K562 (cell line): ENCODE data around the gene SRPK2. TPM values are rescaled to one million over a fixed set of nuclear protein-coding genes. Genes with fewer than 3 reads are reported as not detected.

Experiments
- ARID1B ChIP-seq: fragments of 450-650 bp; IDR thresholded peaks from 2 replicates; pipeline ENCODE4 v1.6.1; 2016; ENCODE audit warnings: antibody characterized with exemption, mild to moderate bottlenecking, inconsistent platforms
- ARID2 ChIP-seq: fragments of 450-650 bp; IDR thresholded peaks from 2 replicates; pipeline ENCODE4 v1.6.1; 2017; ENCODE audit warnings: antibody characterized with exemption, mild to moderate bottlenecking
- ATF7 ChIP-seq: fragments of 450-650 bp; IDR thresholded peaks from 2 replicates; pipeline ENCODE4 v1.7.1; 2014; ENCODE audit warnings: mild to moderate bottlenecking, moderate library complexity
- CREM ChIP-seq: IDR thresholded peaks from 2 replicates; pipeline ENCODE4 v1.6.1; 2014; ENCODE audit warnings: antibody characterized with exemption, low read depth
- JUNB ChIP-seq: fragments of 450-650 bp; formaldehyde crosslinking; conservative IDR thresholded peaks from 2 replicates; pipeline ENCODE4 v1.4.0; 2020; ENCODE audit warnings: mild to moderate bottlenecking
- MBD2 ChIP-seq: sonication (generic); IDR thresholded peaks from 2 replicates; pipeline ENCODE4 v1.6.1; 2016; ENCODE audit warnings: low read depth, borderline replicate concordance
- NFXL1 ChIP-seq: fragments of 450-650 bp; formaldehyde crosslinking; IDR thresholded peaks from 2 replicates; pipeline ENCODE4 v1.4.0; 2021; ENCODE audit warnings: mild to moderate bottlenecking
- PHF21A ChIP-seq: fragments of 450-650 bp; IDR thresholded peaks from 2 replicates; pipeline ENCODE4 v1.6.1; 2017; ENCODE audit warnings: low read depth, borderline replicate concordance
- POLR2A ChIP-seq: fragments of 450-650 bp; conservative IDR thresholded peaks from 2 replicates; pipeline ENCODE4 v1.6.1; 2016
- TAF1 ChIP-seq: IDR thresholded peaks from 2 replicates; pipeline ENCODE4 v1.6.1; 2011; ENCODE audit warnings: mild to moderate bottlenecking, low read length, moderate library complexity; ENCODE audit not compliant: insufficient read depth, control insufficient read depth, severe bottlenecking; ENCODE audit errors: extremely low read depth
- TAF15 ChIP-seq: fragments of 200-400 bp; formaldehyde crosslinking; IDR thresholded peaks from 2 replicates; pipeline ENCODE4 v1.6.1; 2017; ENCODE audit warnings: mild to moderate bottlenecking, low read depth, low read length, moderate library complexity
- TARDBP ChIP-seq: fragments of 450-650 bp; IDR thresholded peaks from 2 replicates; pipeline ENCODE4 v1.6.1; 2016
- ZNF274 ChIP-seq: IDR thresholded peaks from 2 replicates; pipeline ENCODE4 v1.6.1; 2011; ENCODE audit warnings: low read depth, mild to moderate bottlenecking, low read length, moderate library complexity, borderline replicate concordance
- ZNF445 ChIP-seq: fragments of 250-450 bp; sonication (Bioruptor Pico); IDR thresholded peaks from 2 replicates; pipeline ENCODE4 v1.4.0; 2020; ENCODE audit warnings: low read depth, mild to moderate bottlenecking, moderate library complexity
- polyA plus RNA-seq, 8 experiments: library from polyadenylated mRNA; depleted of rRNA in 4 of 8; stranded (reverse) in 5 of 8; unstranded in 3 of 8; fragments of >200 nt; fragmentation: Nextera tagmentation in 2 of 8; fragmentation: Illumina TruSeq in 1 of 8; extraction: Ambion mirVana in 2 of 8; extraction: Trizol in 1 of 8; gene quantifications; 2 replicates each; pipeline versions ENCODE4 v1.2.1 to v1.2.3, GENCODE V29; 2011 to 2014; ENCODE audit warnings: inconsistent platforms in 1 of 8, missing spikeins in 1 of 8
- total RNA-seq, 7 experiments: library from RNA; depleted of rRNA in 6 of 7; stranded (reverse); fragments of >200 nt in 6 of 7; fragmentation: Illumina TruSeq in 2 of 7; extraction: Trizol in 2 of 7; gene quantifications; 2 replicates each; pipeline versions ENCODE4 v1.2.1 to v1.2.3, GENCODE V29; 2011 to 2021; ENCODE audit warnings: low replicate concordance in 1 of 7
- TF ChIP-seq, protein P1 (sequence below): fragments of 450-650 bp; formaldehyde crosslinking; IDR thresholded peaks from 2 replicates; pipeline ENCODE4 v1.4.0; 2020; ENCODE audit warnings: mild to moderate bottlenecking, moderate library complexity
- TF ChIP-seq, protein P2 (sequence below): fragments of 450-650 bp; IDR thresholded peaks from 2 replicates; pipeline ENCODE4 v1.6.1; 2016; ENCODE audit warnings: antibody characterized with exemption
- TF ChIP-seq, protein P3 (sequence below): fragments of 250-450 bp; sonication (Bioruptor Pico); IDR thresholded peaks from 2 replicates; pipeline ENCODE4 v1.5.1; 2021; ENCODE audit warnings: mild to moderate bottlenecking

SRPK2 gene
- total and polyA plus RNA-seq, 9 of the 15 experiments (the other 6 are each of a cell fraction or from before 2014, with no cell fraction given): 21.5 to 44.7 (median 33.3) TPM

DNA sequence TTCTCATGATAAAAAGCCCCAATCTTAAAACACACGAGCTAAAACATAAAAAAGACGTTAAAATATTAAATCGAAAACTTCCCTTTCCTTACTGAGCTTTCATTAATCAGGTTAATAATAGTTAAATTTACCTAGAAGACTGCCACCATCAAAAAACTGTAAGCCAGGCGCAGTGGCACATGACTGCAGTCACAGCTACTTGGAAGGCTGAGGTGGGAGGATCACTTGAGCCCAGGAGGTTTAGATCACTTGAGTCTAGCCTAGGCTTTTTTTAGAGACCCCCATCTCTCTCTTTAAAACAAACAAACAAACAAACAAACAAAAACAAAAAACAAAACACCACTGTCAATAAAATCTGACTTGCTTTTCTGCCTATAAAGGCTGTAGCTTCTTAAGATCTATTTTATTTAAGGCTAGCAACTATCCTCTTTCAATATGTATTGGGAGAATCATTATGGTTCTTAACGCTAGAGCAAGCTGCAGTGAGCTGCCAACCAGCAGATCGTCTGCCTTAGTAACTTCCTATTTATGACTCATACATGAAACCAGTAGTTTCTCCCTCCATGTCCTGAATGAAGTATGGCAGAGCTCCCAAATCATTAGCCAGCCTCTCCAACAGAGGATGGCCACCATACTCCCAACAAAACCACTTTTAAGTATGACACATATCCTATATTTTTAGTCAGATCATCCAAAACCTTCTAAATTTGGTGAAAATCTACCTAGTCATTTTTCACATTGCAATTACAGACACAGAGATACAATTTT lies 163.7 kb downstream of the SRPK2 start (continued):
- TF ChIP-seq, protein P1, sequence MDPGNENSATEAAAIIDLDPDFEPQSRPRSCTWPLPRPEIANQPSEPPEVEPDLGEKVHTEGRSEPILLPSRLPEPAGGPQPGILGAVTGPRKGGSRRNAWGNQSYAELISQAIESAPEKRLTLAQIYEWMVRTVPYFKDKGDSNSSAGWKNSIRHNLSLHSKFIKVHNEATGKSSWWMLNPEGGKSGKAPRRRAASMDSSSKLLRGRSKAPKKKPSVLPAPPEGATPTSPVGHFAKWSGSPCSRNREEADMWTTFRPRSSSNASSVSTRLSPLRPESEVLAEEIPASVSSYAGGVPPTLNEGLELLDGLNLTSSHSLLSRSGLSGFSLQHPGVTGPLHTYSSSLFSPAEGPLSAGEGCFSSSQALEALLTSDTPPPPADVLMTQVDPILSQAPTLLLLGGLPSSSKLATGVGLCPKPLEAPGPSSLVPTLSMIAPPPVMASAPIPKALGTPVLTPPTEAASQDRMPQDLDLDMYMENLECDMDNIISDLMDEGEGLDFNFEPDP (CRISPR knock-in tag): no peak
- TF ChIP-seq ZNF445 (CRISPR knock-in tag): peak; percentile 66; the same call in 1 of the 2 replicates
- TF ChIP-seq ARID1B: peak; percentile 59
- TF ChIP-seq, protein P2, sequence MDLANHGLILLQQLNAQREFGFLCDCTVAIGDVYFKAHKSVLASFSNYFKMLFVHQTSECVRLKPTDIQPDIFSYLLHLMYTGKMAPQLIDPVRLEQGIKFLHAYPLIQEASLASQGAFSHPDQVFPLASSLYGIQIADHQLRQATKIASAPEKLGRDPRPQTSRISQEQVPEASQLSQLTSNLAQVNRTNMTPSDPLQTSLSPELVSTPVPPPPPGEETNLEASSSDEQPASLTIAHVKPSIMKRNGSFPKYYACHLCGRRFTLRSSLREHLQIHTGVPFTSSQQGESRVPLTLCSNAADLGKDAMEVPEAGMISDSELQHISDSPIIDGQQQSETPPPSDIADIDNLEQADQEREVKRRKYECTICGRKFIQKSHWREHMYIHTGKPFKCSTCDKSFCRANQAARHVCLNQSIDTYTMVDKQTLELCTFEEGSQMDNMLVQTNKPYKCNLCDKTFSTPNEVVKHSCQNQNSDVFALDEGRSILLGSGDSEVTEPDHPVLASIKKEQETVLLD: no peak
- TF ChIP-seq ARID2: no peak
- no peak for TF ChIP-seq PHF21A
- peak; percentile 62; the same call in 1 of the 2 replicates for TF ChIP-seq ATF7
- TF ChIP-seq NFXL1: no peak
- TF ChIP-seq CREM: 0 out of 2 replicates have a peak, but pooled peaks have one; percentile 22
- no peak for TF ChIP-seq TARDBP
- TF ChIP-seq POLR2A: no peak
- TF ChIP-seq TAF15: no peak
- no peak for TF ChIP-seq ZNF274
- TF ChIP-seq JUNB (CRISPR knock-in tag): peak; percentile 70; the same call in 1 of the 2 replicates
- TF ChIP-seq, protein P3, sequence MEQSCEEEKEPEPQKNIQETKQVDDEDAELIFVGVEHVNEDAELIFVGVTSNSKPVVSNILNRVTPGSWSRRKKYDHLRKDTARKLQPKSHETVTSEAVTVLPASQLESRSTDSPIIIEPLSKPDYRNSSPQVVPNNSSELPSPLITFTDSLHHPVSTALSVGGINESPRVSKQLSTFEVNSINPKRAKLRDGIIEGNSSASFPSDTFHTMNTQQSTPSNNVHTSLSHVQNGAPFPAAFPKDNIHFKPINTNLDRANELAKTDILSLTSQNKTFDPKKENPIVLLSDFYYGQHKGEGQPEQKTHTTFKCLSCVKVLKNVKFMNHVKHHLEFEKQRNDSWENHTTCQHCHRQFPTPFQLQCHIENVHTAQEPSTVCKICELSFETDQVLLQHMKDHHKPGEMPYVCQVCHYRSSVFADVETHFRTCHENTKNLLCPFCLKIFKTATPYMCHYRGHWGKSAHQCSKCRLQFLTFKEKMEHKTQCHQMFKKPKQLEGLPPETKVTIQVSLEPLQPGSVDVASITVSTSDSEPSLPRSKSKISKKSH (CRISPR knock-in tag): no peak
- TF ChIP-seq MBD2: no peak
- TF ChIP-seq TAF1: no peak
